Loucy (cell line): ENCODE data around the gene CRHR2.

ENCODE experiments used
- H2AFZ ChIP-seq: fragments of 200-600 bp; sonication (generic); 2 replicates; pipeline ENCODE4 v1.6.0; 2016; ENCODE audit warnings: antibody characterized with exemption, mild to moderate bottlenecking, low read length, moderate library complexity
- H3F3A ChIP-seq: fragments of 200-600 bp; 2 replicates; pipeline ENCODE4 v1.6.0; 2016; ENCODE audit warnings: antibody characterized with exemption, low read depth, mild to moderate bottlenecking
- H3K27me3 ChIP-seq: fragments of 200-600 bp; sonication (generic); 2 replicates; pipeline ENCODE4 v1.6.1; 2014; ENCODE audit warnings: low read length, mild to moderate bottlenecking; ENCODE audit not compliant: insufficient read depth, poor library complexity, severe bottlenecking
- H3K36me3 ChIP-seq: fragments of 200-600 bp; sonication (generic); 2 replicates; pipeline ENCODE4 v1.6.1; 2016; ENCODE audit warnings: low read length; ENCODE audit not compliant: insufficient read depth
- H3K4me1 ChIP-seq: fragments of 200-600 bp; sonication (generic); 2 replicates; pipeline ENCODE4 v1.5.1; 2014; ENCODE audit warnings: low read length, mild to moderate bottlenecking; ENCODE audit not compliant: insufficient read depth, poor library complexity, severe bottlenecking
- H3K4me2 ChIP-seq: fragments of 200-600 bp; sonication (generic); 2 replicates; pipeline ENCODE4 v1.6.0; 2014; ENCODE audit warnings: antibody characterized with exemption, low read length, low read depth, mild to moderate bottlenecking; ENCODE audit not compliant: poor library complexity, severe bottlenecking
- H3K4me3 ChIP-seq: fragments of 200-600 bp; sonication (generic); 2 replicates; pipeline ENCODE4 v1.5.1; 2014; ENCODE audit warnings: low read length, mild to moderate bottlenecking, mixed read lengths; ENCODE audit not compliant: poor library complexity, severe bottlenecking
- H3K79me2 ChIP-seq: fragments of 200-600 bp; sonication (generic); 2 replicates; pipeline ENCODE4 v1.6.1; 2014; ENCODE audit warnings: low read length; ENCODE audit not compliant: insufficient read depth
- H3K9ac ChIP-seq: fragments of 200-600 bp; sonication (generic); 2 replicates; pipeline ENCODE4 v1.6.0; 2014; ENCODE audit warnings: mild to moderate bottlenecking, low read depth, low read length, moderate library complexity; ENCODE audit not compliant: poor library complexity, severe bottlenecking
- H3K9me2 ChIP-seq: fragments of 200-600 bp; sonication (generic); replicated peaks from 2 replicates; pipeline ENCODE4 v1.6.1; 2016; ENCODE audit warnings: low read depth, low read length, mixed read lengths
- H3K9me3 ChIP-seq: fragments of 200-600 bp; sonication (generic); 2 replicates; pipeline ENCODE4 v1.6.1; 2014; ENCODE audit warnings: mild to moderate bottlenecking, antibody characterized with exemption, low read length, low read depth; ENCODE audit not compliant: insufficient read depth
- H4K20me1 ChIP-seq: fragments of 200-600 bp; sonication (generic); 2 replicates; pipeline ENCODE4 v1.6.0; 2014; ENCODE audit warnings: antibody characterized with exemption, low read length, mild to moderate bottlenecking; ENCODE audit not compliant: insufficient read depth, poor library complexity, severe bottlenecking
- CTCF ChIP-seq: fragments of 200-600 bp; sonication (generic); conservative IDR thresholded peaks from 2 replicates; pipeline ENCODE4 v1.5.1; 2014; ENCODE audit warnings: mild to moderate bottlenecking, antibody characterized with exemption, low read length
- EZH2phosphoT487 ChIP-seq: fragments of 200-600 bp; IDR thresholded peaks from 2 replicates; pipeline ENCODE4 v1.6.1; 2018; ENCODE audit warnings: antibody characterized with exemption, mild to moderate bottlenecking, moderate library complexity, borderline replicate concordance

CRHR2 gene

GRCh38 chr7:30649717-30650420 lies 32.4 kb downstream of the CRHR2 start:
- no peak overlapping the region for H2AFZ ChIP-seq
- TF ChIP-seq CTCF, result no peak
- no peak for TF ChIP-seq EZH2phosphoT487
- no peak overlapping the region for H3K9ac ChIP-seq
- no peak overlapping the region for H3K4me2 ChIP-seq
- H3K4me3 ChIP-seq, result no peak overlapping the region
- H3K9me3 ChIP-seq, result no peaks in the 10 kb centered on the region
- no peaks in the 10 kb centered on the region for H3F3A ChIP-seq
- peaks cover 9% of the 10 kb centered on the region; the same call in 1 of the 2 replicates for H3K36me3 ChIP-seq
- no peaks in the 10 kb centered on the region for H4K20me1 ChIP-seq
- no peaks in the 10 kb centered on the region for H3K79me2 ChIP-seq
- no peaks in the 10 kb centered on the region for H3K27me3 ChIP-seq
- H3K9me2 ChIP-seq, result no peaks in the 10 kb centered on the region
- no peaks in the 10 kb centered on the region for H3K4me1 ChIP-seq

GRCh38 chr7:30648744-30649540 lies 33.3 kb downstream of the CRHR2 start:
- no peaks in the 10 kb centered on the region for H3F3A ChIP-seq
- no peaks in the 10 kb centered on the region for H4K20me1 ChIP-seq
- no peaks in the 10 kb centered on the region for H3K9me3 ChIP-seq
- H3K9ac ChIP-seq, result no peak overlapping the region
- H3K4me2 ChIP-seq, result no peak overlapping the region
- H3K79me2 ChIP-seq, result no peaks in the 10 kb centered on the region
- H3K36me3 ChIP-seq, result peaks cover 9% of the 10 kb centered on the region; the same call in 1 of the 2 replicates
- TF ChIP-seq CTCF (no peak), EZH2phosphoT487 (no peak)
- no peaks in the 10 kb centered on the region for H3K9me2 ChIP-seq
- H3K4me1 ChIP-seq, result no peaks in the 10 kb centered on the region
- no peak overlapping the region for H3K4me3 ChIP-seq
- H3K27me3 ChIP-seq, result no peaks in the 10 kb centered on the region
- H2AFZ ChIP-seq, result no peak overlapping the region

GRCh38 chr7:30647589-30648364 lies 34.5 kb downstream of the CRHR2 start:
- H3K27me3 ChIP-seq, result no peaks in the 10 kb centered on the region
- peaks cover 9% of the 10 kb centered on the region; the same call in 1 of the 2 replicates for H3K36me3 ChIP-seq
- no peak overlapping the region for H3K9ac ChIP-seq
- H3K9me3 ChIP-seq, result no peaks in the 10 kb centered on the region
- H3K9me2 ChIP-seq, result no peaks in the 10 kb centered on the region
- no peak overlapping the region for H2AFZ ChIP-seq
- H3F3A ChIP-seq, result no peaks in the 10 kb centered on the region
- no peak overlapping the region for H3K4me3 ChIP-seq
- no peaks in the 10 kb centered on the region for H3K79me2 ChIP-seq
- no peak overlapping the region for H3K4me2 ChIP-seq
- TF ChIP-seq EZH2phosphoT487 (no peak), CTCF (no peak)
- H3K4me1 ChIP-seq, result no peaks in the 10 kb centered on the region
- no peaks in the 10 kb centered on the region for H4K20me1 ChIP-seq
